ENCODE measurements around the gene LHFPL3. TPM values are rescaled to one million over a fixed set of nuclear protein-coding genes. Genes with fewer than 3 reads are reported as not detected.

LHFPL3 gene
- total and polyA plus RNA-seq, 9 of the 15 experiments (the other 6 are each of a cell fraction or from before 2014, with no cell fraction given) = 0.21 to 0.52 TPM; not detected in 7

- TF ChIP-seq SAFB (IDR thresholded peaks at IDR 0.05; ENCODE audit: borderline replicate concordance, low read depth, low read length) (no peak), E2F8 (IDR thresholded peaks at IDR 0.05; ENCODE audit: low read depth, partially characterized antibody) (no peak)
Measured at GRCh38 chr7:104480529-104480928, 152.1 kb downstream of the LHFPL3 start (continued).

- Histone ChIP-seq H3K9me1 (ENCODE audit: control insufficient read depth, insufficient read depth, low read length) (no peaks in the 10 kb centered on the region), H3K4me3 (no peak overlapping the region), H3K9me3 (replicated peaks; ENCODE audit: control insufficient read depth, insufficient read depth, low read depth, low read length) (no peaks in the 10 kb centered on the region), H3K4me2 (ENCODE audit: insufficient read depth, low read length) (no peak overlapping the region), H4K20me1 (replicated peaks; ENCODE audit: control insufficient read depth, insufficient read depth, low read length) (no peaks in the 10 kb centered on the region), H3K27ac (ENCODE audit: extremely low read depth, low read depth, low read length) (no peak overlapping the region), H3K9ac (ENCODE audit: insufficient read depth in 1 of 2, low read depth in 2 of 2, low read length in 2 of 2) (no peak overlapping the region), H2AFZ (ENCODE audit: low read depth, low read length) (no peak overlapping the region), H3K4me1 (replicated peaks in 1 of 2; ENCODE audit: control insufficient read depth in 2 of 2, insufficient read depth in 2 of 2, low read length in 2 of 2) (no peaks in the 10 kb centered on the region), H3K79me2 (ENCODE audit: control insufficient read depth, insufficient read depth, low read length) (no peaks in the 10 kb centered on the region), H3K27me3 (ENCODE audit: control insufficient read depth in 2 of 2, insufficient read depth in 2 of 2, low read length in 2 of 2) (no peaks in the 10 kb centered on the region), H3K36me3 (ENCODE audit: control insufficient read depth, insufficient read depth, low read length) (no peaks in the 10 kb centered on the region)
- TF ChIP-seq PML (IDR thresholded peaks at IDR 0.05; ENCODE audit: low read length) (no peak), NFIC (IDR thresholded peaks at IDR 0.05) (peak; percentile 39)
- DNase-seq (ENCODE audit: extremely low read depth in 1 of 4, low spot score in 3 of 4) (no peak), ATAC-seq (no peak), FAIRE-seq (no peak)
- ChIA-PET POLR2A (interaction anchor here (0.7 kb wide), 1 partner anchor 371 kb away, joined by 3 read pairs; no protein-coding TSS in a partner anchor), CTCF (ENCODE audit: low intra/inter-chr PET ratio) (no interaction called here)
- BruUV-seq (replicated peaks) = no TSS peak
- in situ Hi-C loops (cut with MboI) = no loop called here
- 2% methylated on average over 6 of the region's 6 CpGs for WGBS (ENCODE audit: insufficient coverage, low coverage, missing lambda C conversion rate)
- intact Hi-C loops (cut with micrococcal nuclease) = no loop called here
Measured at GRCh38 chr7:104482362-104483037, 154.1 kb downstream of the LHFPL3 start.

All from K562 (cell line).